Liver (tissue), 9 donors: Measurements from ENCODE around the gene DUSP23. TPM values are rescaled to one million over a fixed set of nuclear protein-coding genes. Genes with fewer than 3 reads are reported as not detected.

ENCODE experiments used
- DNase-seq: peaks from one replicate; pipeline ENCODE4 v3.0.0-alpha.2; 2017; ENCODE audit warnings: low spot score
- H3K27ac ChIP-seq, 2 donors: one replicate each; pipeline ENCODE4 v1.7.0; 2013; ENCODE audit warnings: inconsistent platforms in 2 of 2, low read length in 2 of 2, control low read depth in 1 of 2, low read depth in 1 of 2, mild to moderate bottlenecking in 1 of 2
- H3K27me3 ChIP-seq, 4 donors: one replicate each; pipeline versions ENCODE4 v1.6.1 to v1.7.0; 2013; ENCODE audit warnings: low read length in 3 of 4, inconsistent platforms in 1 of 4, mild to moderate bottlenecking in 1 of 4, moderate library complexity in 1 of 4; ENCODE audit not compliant: control insufficient read depth in 4 of 4, insufficient read depth in 4 of 4
- H3K36me3 ChIP-seq, 4 donors: one replicate each; pipeline versions ENCODE4 v1.6.1 to v1.7.0; 2013; ENCODE audit warnings: low read length in 3 of 4, mild to moderate bottlenecking in 3 of 4, low read depth in 1 of 4, moderate library complexity in 1 of 4; ENCODE audit not compliant: control insufficient read depth in 4 of 4, insufficient read depth in 3 of 4
- H3K4me1 ChIP-seq, 4 donors: one replicate each; pipeline versions ENCODE4 v1.6.1 to v1.7.0; 2013; ENCODE audit warnings: low read length in 3 of 4, mild to moderate bottlenecking in 3 of 4, moderate library complexity in 1 of 4; ENCODE audit not compliant: control insufficient read depth in 4 of 4, insufficient read depth in 4 of 4
- H3K4me3 ChIP-seq, 3 donors: one replicate each; pipeline versions ENCODE4 v1.6.1 to v1.7.0; 2013; ENCODE audit warnings: low read length in 3 of 3, control low read depth in 1 of 3, low read depth in 1 of 3, mild to moderate bottlenecking in 1 of 3
- H3K9ac ChIP-seq, 2 donors: one replicate each; pipeline ENCODE4 v1.7.0; 2013; ENCODE audit warnings: low read length in 2 of 2, mild to moderate bottlenecking in 2 of 2, moderate library complexity in 2 of 2, control low read depth in 1 of 2, low read depth in 1 of 2
- H3K9me3 ChIP-seq, 4 donors: one replicate each; pipeline versions ENCODE4 v1.6.1 to v1.7.0; 2013; ENCODE audit warnings: low read length in 3 of 4; ENCODE audit not compliant: control insufficient read depth in 4 of 4
- ATF3 ChIP-seq: IDR thresholded peaks from 2 replicates; pipeline ENCODE4 v1.6.1; 2016; ENCODE audit warnings: antibody characterized with exemption
- FOXA1 ChIP-seq: IDR thresholded peaks from 2 replicates; pipeline ENCODE4 v1.6.1; 2016; ENCODE audit warnings: antibody characterized with exemption
- FOXA2 ChIP-seq: IDR thresholded peaks from 2 replicates; pipeline ENCODE4 v1.6.1; 2016; ENCODE audit warnings: antibody characterized with exemption
- GABPA ChIP-seq, 2 donors: IDR thresholded peaks in 1 of 2; conservative IDR thresholded peaks in 1 of 2; 2 replicates each; pipeline ENCODE4 v1.6.1; 2016; ENCODE audit warnings: antibody characterized with exemption in 2 of 2, mild to moderate bottlenecking in 1 of 2, moderate library complexity in 1 of 2
- HNF4A ChIP-seq, 2 donors: conservative IDR thresholded peaks; 2 replicates each; pipeline ENCODE4 v1.6.1; 2016; ENCODE audit warnings: antibody characterized with exemption in 2 of 2, mild to moderate bottlenecking in 2 of 2
- HNF4G ChIP-seq: IDR thresholded peaks from 2 replicates; pipeline ENCODE4 v1.6.1; 2016; ENCODE audit warnings: antibody characterized with exemption
- JUND ChIP-seq, 2 donors: IDR thresholded peaks; 2 replicates each; pipeline ENCODE4 v1.6.1; 2016; ENCODE audit warnings: antibody characterized with exemption in 2 of 2
- MAX ChIP-seq: IDR thresholded peaks from 2 replicates; pipeline ENCODE4 v1.6.1; 2016; ENCODE audit warnings: antibody characterized with exemption
- NR2F2 ChIP-seq: IDR thresholded peaks from 2 replicates; pipeline ENCODE4 v1.6.1; 2016; ENCODE audit warnings: antibody characterized with exemption
- RAD21 ChIP-seq, 2 donors: IDR thresholded peaks; 2 replicates each; pipeline ENCODE4 v1.6.1; 2016; ENCODE audit warnings: antibody characterized with exemption in 2 of 2, mild to moderate bottlenecking in 2 of 2
- SP1 ChIP-seq: IDR thresholded peaks from 2 replicates; pipeline ENCODE4 v1.6.1; 2018; ENCODE audit warnings: antibody characterized with exemption, mild to moderate bottlenecking
- TAF1 ChIP-seq: conservative IDR thresholded peaks from 2 replicates; pipeline ENCODE4 v1.6.1; 2016; ENCODE audit warnings: antibody characterized with exemption, mild to moderate bottlenecking
- ZBTB33 ChIP-seq: IDR thresholded peaks from 2 replicates; pipeline ENCODE4 v1.6.1; 2016; ENCODE audit warnings: antibody characterized with exemption
- WGBS: extraction: QIAGEN DNeasy Blood & Tissue Kit; methylation state at CpG from one replicate; pipeline ENCODE4 v1.1.7; 2013; 5-methylcytosine and 5-hydroxymethylcytosine counted together
- polyA plus RNA-seq, 2 donors: library from polyadenylated mRNA; stranded (reverse) in 1 of 2; unstranded in 1 of 2; fragments of 200-250 nt in 1 of 2; fragments of >200 nt in 1 of 2; fragmentation: Nextera tagmentation in 1 of 2; extraction: Ambion mirVana in 1 of 2; gene quantifications; one replicate each; pipeline versions ENCODE4 v1.2.1 to v1.2.3, GENCODE V29; 2013 to 2015
- total RNA-seq, 2 donors: library from RNA; depleted of rRNA; stranded (reverse); fragments of >200 nt; gene quantifications; one replicate each; pipeline ENCODE4 v1.2.3, GENCODE V29; 2014
- TF ChIP-seq, protein P1 (sequence below): IDR thresholded peaks from 2 replicates; pipeline ENCODE4 v1.6.1; 2016; ENCODE audit warnings: antibody characterized with exemption, mild to moderate bottlenecking
- donor health status: healthy.
- donor health status: healthy.
- donor health status: healthy.
- donor health status: healthy.
- donor health status: healthy.

Gene DUSP23
- total and polyA plus RNA-seq, 4 donors: 26.6 to 192 (median 113) TPM

DNA sequence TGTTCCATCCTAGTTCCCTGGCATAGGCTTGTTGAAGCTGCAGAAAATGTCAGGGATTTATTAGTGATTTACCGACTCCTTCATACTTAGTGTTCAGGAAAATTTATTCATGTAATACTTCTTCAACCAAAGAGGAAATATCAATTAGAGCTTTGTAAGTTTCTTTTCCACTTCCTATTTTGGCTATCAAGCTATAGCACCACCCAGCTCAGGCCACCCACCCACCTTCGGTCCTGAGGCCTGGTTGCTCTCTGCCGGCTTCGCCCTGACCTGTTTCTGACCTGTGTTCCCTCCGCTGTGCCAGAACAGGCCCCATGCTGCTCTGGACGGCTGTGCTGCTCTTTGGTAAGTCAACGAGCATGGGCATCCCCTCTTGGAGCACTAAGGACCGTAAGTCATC lies 21.3 kb downstream of the DUSP23 start, which contains the start of gene FCRL6:
FCRL6 (plus strand) TSS at position 250 of the 400 bp plus-strand sequence; CDS start at position 315, 65 bp downstream.
- TF ChIP-seq NR2F2: no peak
- TF ChIP-seq JUND (IDR thresholded peaks at IDR 0.05): no peak
- TF ChIP-seq FOXA2: no peak
- no peak for TF ChIP-seq HNF4A (conservative IDR thresholded peaks at IDR 0.05)
- TF ChIP-seq FOXA1: no peak
- TF ChIP-seq SP1: no peak
- no peak for TF ChIP-seq ATF3
- no peak for TF ChIP-seq RAD21 (IDR thresholded peaks at IDR 0.05)
- TF ChIP-seq ZBTB33: no peak
- no peak for TF ChIP-seq MAX
- no peak for TF ChIP-seq HNF4G
- no peak within 1 kb of the TSS for H3K4me3 ChIP-seq
- no peaks in the 10 kb centered on the region for H3K9me3 ChIP-seq
- DNase-seq: no peak
- no peaks in the 10 kb centered on the region for H3K27me3 ChIP-seq
- H3K36me3 ChIP-seq: no peaks in the 10 kb centered on the region
- WGBS: 79% methylated on average over 8 of the region's 8 CpGs
- no peak within 1 kb of the TSS for H3K27ac ChIP-seq
- H3K4me1 ChIP-seq: no peaks in the 10 kb centered on the region
- H3K9ac ChIP-seq: no peak within 1 kb of the TSS

DNA sequence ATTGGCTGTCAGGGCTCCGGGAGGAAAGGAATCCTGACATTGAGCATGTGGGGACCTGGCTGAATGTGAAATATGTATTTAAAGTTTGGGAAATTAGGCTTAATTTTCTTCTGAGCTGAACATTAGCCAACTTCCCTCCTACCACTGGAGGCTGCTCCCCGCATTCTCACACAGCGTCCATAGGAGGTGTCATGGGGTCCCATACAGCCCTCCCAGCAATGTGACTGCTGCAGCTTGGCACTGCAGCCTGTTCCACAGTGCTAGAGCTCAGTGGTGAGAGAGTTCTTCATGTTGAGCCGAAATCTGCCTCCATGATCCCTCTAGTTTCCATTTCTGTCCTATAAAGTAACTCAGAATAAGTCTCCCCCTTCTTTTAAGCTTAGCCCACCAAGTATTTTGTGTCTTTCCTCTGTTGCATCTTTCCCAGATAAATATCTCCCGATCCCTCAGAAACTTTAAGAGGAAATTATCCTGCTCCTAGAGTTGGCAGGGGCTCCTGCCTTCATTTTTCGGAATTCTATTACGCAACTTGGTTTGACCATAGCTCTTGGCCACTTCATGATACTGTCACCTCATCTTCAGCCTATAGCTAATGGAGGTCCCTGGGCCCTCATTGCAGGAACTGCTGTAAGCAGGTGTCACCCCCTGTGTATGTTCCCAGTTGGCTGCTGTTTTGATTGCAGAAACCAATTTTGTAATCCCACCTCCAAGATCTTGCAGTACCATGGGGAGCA lies 23.4 kb downstream of the DUSP23 start:
- TF ChIP-seq, protein P1, sequence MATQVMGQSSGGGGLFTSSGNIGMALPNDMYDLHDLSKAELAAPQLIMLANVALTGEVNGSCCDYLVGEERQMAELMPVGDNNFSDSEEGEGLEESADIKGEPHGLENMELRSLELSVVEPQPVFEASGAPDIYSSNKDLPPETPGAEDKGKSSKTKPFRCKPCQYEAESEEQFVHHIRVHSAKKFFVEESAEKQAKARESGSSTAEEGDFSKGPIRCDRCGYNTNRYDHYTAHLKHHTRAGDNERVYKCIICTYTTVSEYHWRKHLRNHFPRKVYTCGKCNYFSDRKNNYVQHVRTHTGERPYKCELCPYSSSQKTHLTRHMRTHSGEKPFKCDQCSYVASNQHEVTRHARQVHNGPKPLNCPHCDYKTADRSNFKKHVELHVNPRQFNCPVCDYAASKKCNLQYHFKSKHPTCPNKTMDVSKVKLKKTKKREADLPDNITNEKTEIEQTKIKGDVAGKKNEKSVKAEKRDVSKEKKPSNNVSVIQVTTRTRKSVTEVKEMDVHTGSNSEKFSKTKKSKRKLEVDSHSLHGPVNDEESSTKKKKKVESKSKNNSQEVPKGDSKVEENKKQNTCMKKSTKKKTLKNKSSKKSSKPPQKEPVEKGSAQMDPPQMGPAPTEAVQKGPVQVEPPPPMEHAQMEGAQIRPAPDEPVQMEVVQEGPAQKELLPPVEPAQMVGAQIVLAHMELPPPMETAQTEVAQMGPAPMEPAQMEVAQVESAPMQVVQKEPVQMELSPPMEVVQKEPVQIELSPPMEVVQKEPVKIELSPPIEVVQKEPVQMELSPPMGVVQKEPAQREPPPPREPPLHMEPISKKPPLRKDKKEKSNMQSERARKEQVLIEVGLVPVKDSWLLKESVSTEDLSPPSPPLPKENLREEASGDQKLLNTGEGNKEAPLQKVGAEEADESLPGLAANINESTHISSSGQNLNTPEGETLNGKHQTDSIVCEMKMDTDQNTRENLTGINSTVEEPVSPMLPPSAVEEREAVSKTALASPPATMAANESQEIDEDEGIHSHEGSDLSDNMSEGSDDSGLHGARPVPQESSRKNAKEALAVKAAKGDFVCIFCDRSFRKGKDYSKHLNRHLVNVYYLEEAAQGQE: no peak
- no peak for TF ChIP-seq HNF4G
- no peak for TF ChIP-seq JUND (IDR thresholded peaks at IDR 0.05)
- TF ChIP-seq GABPA (IDR thresholded peaks at IDR 0.05 in 1 of 2, conservative IDR thresholded peaks at IDR 0.05 in 1 of 2): no peak
- TF ChIP-seq TAF1: no peak
- TF ChIP-seq HNF4A (conservative IDR thresholded peaks at IDR 0.05): no peak
- no peak for TF ChIP-seq FOXA1
- H3K27me3 ChIP-seq: no peaks in the 10 kb centered on the region
- H3K4me1 ChIP-seq: no peaks in the 10 kb centered on the region
- no peak overlapping the region for H3K4me3 ChIP-seq
- 72% methylated on average over 7 of the region's 7 CpGs for whole genome bisulfite sequencing
- DNase-seq: no peak
- no peaks in the 10 kb centered on the region for H3K9me3 ChIP-seq
- no peak overlapping the region for H3K27ac ChIP-seq
- H3K36me3 ChIP-seq: no peaks in the 10 kb centered on the region
- no peak overlapping the region for H3K9ac ChIP-seq
